Measurements from ENCODE around the gene ADAP1.

Gene ADAP1

DNA sequence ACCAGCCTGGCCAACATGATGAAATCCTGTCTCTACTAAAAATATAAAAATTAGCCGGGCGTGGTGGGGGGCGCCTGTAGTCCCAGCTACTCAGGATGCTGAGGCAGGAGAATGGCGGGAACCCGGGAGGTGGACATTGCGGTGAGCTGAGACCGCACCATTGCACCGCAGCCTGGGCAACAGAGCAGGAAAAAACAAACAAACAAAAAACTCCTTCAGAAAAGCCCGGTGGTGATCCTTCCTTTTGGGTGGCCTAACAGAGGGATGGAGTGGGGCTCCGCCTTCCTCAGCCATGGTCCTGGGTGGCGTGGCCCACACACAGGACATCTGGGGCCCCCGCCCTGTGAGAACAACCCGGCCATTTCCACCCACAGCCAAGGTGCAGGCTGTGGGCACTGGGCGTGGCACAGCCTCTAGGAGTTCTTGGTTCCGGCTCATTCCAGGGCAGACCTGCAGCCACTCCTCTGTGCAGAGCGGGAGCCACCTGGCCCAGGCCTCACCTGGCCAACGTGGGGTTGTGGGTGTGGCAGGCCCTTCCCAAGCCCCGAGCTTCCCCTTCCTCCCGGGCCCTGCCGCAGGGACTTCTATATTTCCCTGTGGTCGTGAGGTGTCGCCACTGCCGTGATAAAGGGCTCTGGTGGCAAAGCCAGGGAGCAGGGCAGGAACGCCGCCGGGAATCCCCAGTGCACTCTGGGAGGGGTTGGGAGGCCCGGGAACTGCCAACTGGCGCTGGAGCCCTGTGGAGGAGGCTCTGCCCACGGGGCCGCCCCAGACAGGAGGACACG lies 40.6 kb downstream of the ADAP1 start:
- DNase-seq (ENCODE audit: low spot score), result no peak
- TF ChIP-seq, protein P1, sequence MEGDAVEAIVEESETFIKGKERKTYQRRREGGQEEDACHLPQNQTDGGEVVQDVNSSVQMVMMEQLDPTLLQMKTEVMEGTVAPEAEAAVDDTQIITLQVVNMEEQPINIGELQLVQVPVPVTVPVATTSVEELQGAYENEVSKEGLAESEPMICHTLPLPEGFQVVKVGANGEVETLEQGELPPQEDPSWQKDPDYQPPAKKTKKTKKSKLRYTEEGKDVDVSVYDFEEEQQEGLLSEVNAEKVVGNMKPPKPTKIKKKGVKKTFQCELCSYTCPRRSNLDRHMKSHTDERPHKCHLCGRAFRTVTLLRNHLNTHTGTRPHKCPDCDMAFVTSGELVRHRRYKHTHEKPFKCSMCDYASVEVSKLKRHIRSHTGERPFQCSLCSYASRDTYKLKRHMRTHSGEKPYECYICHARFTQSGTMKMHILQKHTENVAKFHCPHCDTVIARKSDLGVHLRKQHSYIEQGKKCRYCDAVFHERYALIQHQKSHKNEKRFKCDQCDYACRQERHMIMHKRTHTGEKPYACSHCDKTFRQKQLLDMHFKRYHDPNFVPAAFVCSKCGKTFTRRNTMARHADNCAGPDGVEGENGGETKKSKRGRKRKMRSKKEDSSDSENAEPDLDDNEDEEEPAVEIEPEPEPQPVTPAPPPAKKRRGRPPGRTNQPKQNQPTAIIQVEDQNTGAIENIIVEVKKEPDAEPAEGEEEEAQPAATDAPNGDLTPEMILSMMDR (IDR thresholded peaks at IDR 0.05; ENCODE audit: borderline replicate concordance, control extremely low read depth, extremely low read depth, insufficient read depth, missing control alignments), result no peak
- in situ Hi-C loops (cut with MboI; ENCODE audit: low sequenced_read_pairs, unreplicated experiment), result no loop called here

DNA sequence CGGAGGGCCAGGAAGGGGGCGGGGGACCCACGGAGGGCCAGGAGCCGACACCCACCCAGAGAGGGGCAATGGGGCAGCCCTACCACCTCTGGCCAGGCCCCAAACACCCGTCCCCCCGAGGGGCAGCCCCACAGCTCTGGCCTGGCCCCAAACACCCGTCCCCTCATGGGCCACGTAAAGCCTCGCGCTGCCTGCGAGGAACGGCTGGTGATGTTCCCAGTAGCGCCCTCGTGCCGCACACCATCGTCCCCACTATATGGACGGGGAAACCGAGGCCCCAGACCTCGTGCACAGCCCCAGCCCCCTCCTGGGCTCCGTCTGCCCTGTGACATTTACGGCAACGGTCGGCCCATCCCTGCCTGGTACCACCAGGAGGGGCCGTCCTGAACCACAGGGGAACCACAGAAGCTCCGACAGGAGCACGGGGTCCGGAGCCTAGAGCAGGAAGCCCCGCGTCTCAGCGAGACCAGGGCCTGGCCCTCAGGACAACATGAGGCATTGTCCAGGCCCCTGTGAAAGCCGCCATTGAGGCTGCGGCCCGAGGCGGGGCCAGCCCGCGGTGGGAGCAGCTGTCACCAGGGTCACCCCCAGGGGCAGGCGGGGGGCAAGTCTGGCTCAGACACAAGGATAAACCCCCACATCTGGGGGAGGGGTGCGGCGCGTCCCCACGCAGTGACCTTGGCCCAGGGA lies 42.5 kb downstream of the ADAP1 start:
- no peak for DNase-seq (ENCODE audit: low spot score)
- in situ Hi-C loops (cut with MboI; ENCODE audit: low sequenced_read_pairs, unreplicated experiment), result no loop called here

DNA sequence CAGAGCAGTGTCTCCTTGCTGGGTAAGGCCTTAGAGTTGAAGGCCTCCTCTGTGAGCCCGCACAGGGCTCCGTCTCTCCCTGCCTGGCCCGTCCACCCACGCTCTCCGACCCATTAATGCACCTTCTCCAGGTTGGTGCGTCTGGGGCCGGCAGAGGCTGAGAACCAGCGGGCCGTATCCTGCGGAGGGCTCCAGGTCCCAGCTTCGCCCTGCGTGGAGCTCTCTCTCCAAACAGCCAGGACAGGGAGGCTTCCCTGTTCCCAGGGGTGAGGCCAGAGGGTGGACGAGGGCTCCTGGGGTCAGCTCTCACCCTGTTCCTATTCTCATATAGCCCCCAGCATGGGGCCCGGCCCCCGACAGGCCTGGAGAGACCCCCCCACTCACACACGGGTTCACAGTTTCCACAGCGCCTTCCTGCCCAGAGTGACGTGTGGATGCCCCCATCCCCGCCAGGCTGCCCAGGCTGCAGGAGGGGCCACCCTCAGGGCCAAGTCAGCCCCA lies 43.5 kb downstream of the ADAP1 start:
- in situ Hi-C loops (cut with MboI; ENCODE audit: low sequenced_read_pairs, unreplicated experiment), result no loop called here
- no peak for DNase-seq (ENCODE audit: low spot score)

More for the DNA sequence above, 42.5 kb downstream of the ADAP1 start:
- TF ChIP-seq, protein P1 (IDR thresholded peaks at IDR 0.05; ENCODE audit: borderline replicate concordance, control extremely low read depth, extremely low read depth, insufficient read depth, missing control alignments), result no peak

DNA sequence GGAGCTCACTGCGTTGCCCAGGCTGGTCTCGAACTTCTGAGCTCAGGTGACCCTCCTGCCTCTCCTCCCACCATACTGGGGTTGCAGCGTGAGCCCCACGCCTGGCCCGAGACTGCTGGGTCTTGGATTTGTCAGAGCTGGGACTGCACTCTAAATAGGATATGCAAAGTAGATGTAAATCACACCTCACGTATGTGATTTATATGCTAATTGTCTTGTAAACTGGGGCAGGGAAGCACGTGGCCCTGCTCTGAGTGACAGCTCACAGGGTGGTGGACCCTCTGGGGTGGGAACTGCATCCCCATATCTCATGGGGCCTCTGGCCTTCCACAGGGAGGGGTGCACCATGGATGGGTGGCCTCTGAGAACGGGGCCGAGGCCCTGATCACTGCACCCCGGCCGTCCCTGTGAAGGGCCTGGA lies 44.0 kb downstream of the ADAP1 start:
- no peak for DNase-seq (ENCODE audit: low spot score)
- TF ChIP-seq, protein P1 (IDR thresholded peaks at IDR 0.05; ENCODE audit: borderline replicate concordance, control extremely low read depth, extremely low read depth, insufficient read depth, missing control alignments), result no peak
- in situ Hi-C loops (cut with MboI; ENCODE audit: low sequenced_read_pairs, unreplicated experiment), result no loop called here

More for the DNA sequence above, 43.5 kb downstream of the ADAP1 start:
- TF ChIP-seq, protein P1 (IDR thresholded peaks at IDR 0.05; ENCODE audit: borderline replicate concordance, control extremely low read depth, extremely low read depth, insufficient read depth, missing control alignments), result no peak

DNA sequence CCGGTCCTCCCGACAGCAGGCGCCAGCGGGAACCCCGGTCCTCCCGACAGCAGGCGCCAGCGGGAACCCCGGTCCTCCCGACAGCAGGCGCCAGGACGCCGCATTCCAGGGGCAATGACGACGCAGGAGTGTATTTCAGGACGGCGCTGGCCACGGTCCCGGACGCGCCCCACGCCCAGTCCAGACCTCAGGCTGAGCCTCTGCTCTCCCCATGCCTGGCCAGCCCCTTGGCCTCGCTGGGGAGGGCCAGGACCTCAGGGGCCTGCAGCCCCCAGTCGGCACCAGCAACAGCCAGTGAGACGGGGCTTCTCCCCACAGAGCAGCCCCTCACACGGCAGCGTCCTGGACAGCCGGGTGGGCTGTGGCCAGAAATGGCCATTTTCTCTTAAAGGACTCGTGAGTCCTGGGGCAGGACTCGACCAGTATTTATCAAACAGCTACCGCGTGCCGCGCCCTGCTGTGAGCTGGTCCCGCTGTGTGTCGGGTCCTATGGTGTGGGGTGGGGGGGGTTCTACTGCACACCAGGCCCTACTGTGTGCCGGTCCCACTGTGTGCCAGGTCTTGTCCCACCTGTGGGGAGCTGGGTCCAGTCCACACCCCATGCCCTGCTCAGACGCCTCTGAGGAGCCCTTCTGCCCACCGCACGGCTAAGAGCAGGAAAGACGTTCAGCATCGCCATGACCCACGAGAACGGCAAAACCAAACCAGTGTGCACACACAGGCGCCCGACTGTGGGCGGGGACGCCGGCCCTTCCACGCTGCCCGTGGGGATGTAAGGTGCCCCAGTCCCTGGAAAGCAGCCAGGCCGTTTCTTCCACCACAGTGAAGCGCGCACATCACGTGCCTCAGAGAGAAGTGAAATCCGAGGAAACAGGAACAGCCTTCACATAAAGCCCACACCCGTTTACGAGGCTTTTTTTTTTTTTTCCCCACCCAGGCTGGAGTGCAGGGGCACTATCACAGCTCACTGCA lies 44.8 kb downstream of the ADAP1 start:
- in situ Hi-C loops (cut with MboI; ENCODE audit: low sequenced_read_pairs, unreplicated experiment), result no loop called here
- TF ChIP-seq, protein P1 (IDR thresholded peaks at IDR 0.05; ENCODE audit: borderline replicate concordance, control extremely low read depth, extremely low read depth, insufficient read depth, missing control alignments), result no peak
- peak; percentile 62 for DNase-seq (ENCODE audit: low spot score)
